T-helper 2 cell treated with Interferon-gamma antibody and Interleukin-4, amounts not matched to agents 5 μg/mL and 100 μg/mL, for 36 hours (primary cell): ENCODE measurements around the gene SAP130.

Source experiments
- DNase-seq: peaks from one replicate; pipeline ENCODE4 v3.0.0; 2021; ENCODE audit warnings: low spot score
- H3K27ac Mint-ChIP-seq: one replicate; pipeline ENCODE4 v1.8.0; 2021; ENCODE audit warnings: mild to moderate bottlenecking, mixed read lengths
- H3K27me3 Mint-ChIP-seq: one replicate; pipeline ENCODE4 v1.8.0; 2021; ENCODE audit warnings: low read depth, mixed read lengths
- H3K36me3 Mint-ChIP-seq: one replicate; pipeline ENCODE4 v1.8.0; 2021; ENCODE audit warnings: low read depth, mixed read lengths
- H3K4me1 Mint-ChIP-seq: one replicate; pipeline ENCODE4 v1.8.0; 2021; ENCODE audit warnings: low read depth, mixed read lengths
- H3K4me3 Mint-ChIP-seq: one replicate; pipeline ENCODE4 v1.8.0; 2022; ENCODE audit warnings: mild to moderate bottlenecking, moderate library complexity, mixed read lengths
- H3K9me3 Mint-ChIP-seq: one replicate; pipeline ENCODE4 v1.8.0; 2021; ENCODE audit warnings: mixed read lengths

Gene SAP130

GRCh38 chr2:128027801-128028667, at the start of gene SAP130:
SAP130 (minus strand) TSS chr2:128028059; CDS start chr2:128026292, 1,767 bp downstream.
- H3K4me3 Mint-ChIP-seq: peak within 1 kb of the TSS; percentile 97
- peaks cover 22% of the 10 kb centered on the region for H3K4me1 Mint-ChIP-seq
- peak within 1 kb of the TSS; percentile 93 for H3K27ac Mint-ChIP-seq
- H3K9me3 Mint-ChIP-seq: peaks cover 12% of the 10 kb centered on the region
- H3K27me3 Mint-ChIP-seq: peaks cover 10% of the 10 kb centered on the region
- DNase-seq: peak; percentile 98
- H3K36me3 Mint-ChIP-seq: peaks cover 4% of the 10 kb centered on the region

DNA sequence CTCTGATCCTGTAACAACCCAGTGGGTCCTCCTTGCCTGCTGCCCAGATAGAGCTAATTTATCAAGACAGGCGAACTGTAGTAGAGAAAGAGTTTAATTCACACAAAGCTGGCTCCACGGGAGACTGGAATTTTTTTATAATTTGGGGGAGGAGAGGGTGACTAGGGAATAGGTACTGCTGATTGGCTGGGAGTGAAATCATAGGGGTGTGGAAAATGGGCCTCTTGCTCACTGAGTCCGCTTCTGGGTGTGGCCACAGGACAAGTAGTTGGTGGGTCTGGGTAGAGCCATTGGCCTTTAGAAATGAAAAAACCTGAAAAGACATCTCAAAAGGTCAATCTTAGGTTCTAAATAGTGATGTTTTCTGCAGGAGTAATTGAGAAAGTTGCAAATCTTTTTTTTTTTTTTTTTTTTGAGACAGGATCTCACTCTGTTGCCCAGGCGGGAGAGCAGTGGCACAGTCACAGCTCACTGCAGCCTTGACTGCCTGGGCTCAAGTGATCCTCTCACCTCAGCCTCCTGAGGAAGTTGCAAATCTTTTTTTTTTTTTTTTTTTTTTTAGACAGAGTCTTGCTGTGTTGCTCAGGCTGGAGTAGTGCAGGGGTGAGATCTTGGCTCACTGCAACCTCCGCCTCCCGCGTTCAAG, 48.7 kb upstream of the SAP130 start:
- DNase-seq: no peak
- Mint-ChIP-seq H3K27me3 (peaks cover 3% of the 10 kb centered on the region), H3K27ac (no peak overlapping the region), H3K9me3 (no peaks in the 10 kb centered on the region), H3K4me1 (peaks cover 2% of the 10 kb centered on the region), H3K4me3 (no peak overlapping the region), H3K36me3 (no peaks in the 10 kb centered on the region)

- H3K36me3 Mint-ChIP-seq: no peaks in the 10 kb centered on the region
- no peak overlapping the region for H3K4me3 Mint-ChIP-seq
- H3K4me1 Mint-ChIP-seq: peaks cover 2% of the 10 kb centered on the region
- DNase-seq: no peak
- no peaks in the 10 kb centered on the region for H3K9me3 Mint-ChIP-seq
- H3K27ac Mint-ChIP-seq: no peak overlapping the region
- peaks cover 2% of the 10 kb centered on the region for H3K27me3 Mint-ChIP-seq
These were observed 45.4 kb upstream of the SAP130 start for GRCh38 chr2:128073278-128073677.

GRCh38 chr2:128069769-128070168, 41.9 kb upstream of the SAP130 start:
- Mint-ChIP-seq H3K27ac (no peak overlapping the region), H3K9me3 (no peaks in the 10 kb centered on the region)
- DNase-seq: no peak

DNA sequence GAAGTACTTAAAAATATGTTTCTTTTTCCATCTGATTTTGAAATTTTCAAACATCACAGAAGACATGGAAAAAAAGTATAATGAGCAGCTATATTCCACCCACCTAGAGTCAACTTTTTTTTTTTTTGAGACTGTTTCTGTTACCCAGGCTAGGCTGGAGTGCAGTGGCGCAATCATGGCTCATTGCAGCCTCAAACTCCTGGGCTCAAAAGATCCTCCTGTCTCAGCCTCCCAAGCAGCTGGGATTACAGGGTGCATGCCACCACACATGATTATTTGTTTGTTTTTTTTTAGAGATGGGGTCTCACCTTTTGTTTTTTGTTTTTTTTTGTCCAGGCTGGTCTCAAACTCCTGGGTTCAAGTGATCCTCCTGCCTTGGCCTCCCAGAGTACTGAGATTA, 36.5 kb upstream of the SAP130 start:
- no peak for DNase-seq
- Mint-ChIP-seq H3K4me1 (no peaks in the 10 kb centered on the region), H3K4me3 (no peak overlapping the region), H3K27me3 (no peaks in the 10 kb centered on the region), H3K27ac (no peak overlapping the region), H3K36me3 (no peaks in the 10 kb centered on the region), H3K9me3 (no peaks in the 10 kb centered on the region)

More at GRCh38 chr2:128069769-128070168, 41.9 kb upstream of the SAP130 start:
- Mint-ChIP-seq H3K27me3 (peaks cover 2% of the 10 kb centered on the region), H3K36me3 (no peaks in the 10 kb centered on the region), H3K4me3 (no peak overlapping the region), H3K4me1 (no peaks in the 10 kb centered on the region)

GRCh38 chr2:128062571-128062970, 34.7 kb upstream of the SAP130 start:
- Mint-ChIP-seq H3K4me3 (no peak overlapping the region), H3K9me3 (no peaks in the 10 kb centered on the region)
- DNase-seq: no peak

GRCh38 chr2:128058114-128058513, 30.3 kb upstream of the SAP130 start:
- no peak overlapping the region for H3K4me3 Mint-ChIP-seq
- no peaks in the 10 kb centered on the region for H3K27me3 Mint-ChIP-seq
- H3K36me3 Mint-ChIP-seq: no peaks in the 10 kb centered on the region
- no peaks in the 10 kb centered on the region for H3K4me1 Mint-ChIP-seq
- H3K27ac Mint-ChIP-seq: no peak overlapping the region
- no peak for DNase-seq
- H3K9me3 Mint-ChIP-seq: no peaks in the 10 kb centered on the region

More at GRCh38 chr2:128062571-128062970, 34.7 kb upstream of the SAP130 start:
- Mint-ChIP-seq H3K36me3 (no peaks in the 10 kb centered on the region), H3K27ac (no peak overlapping the region), H3K4me1 (no peaks in the 10 kb centered on the region), H3K27me3 (no peaks in the 10 kb centered on the region)

DNA sequence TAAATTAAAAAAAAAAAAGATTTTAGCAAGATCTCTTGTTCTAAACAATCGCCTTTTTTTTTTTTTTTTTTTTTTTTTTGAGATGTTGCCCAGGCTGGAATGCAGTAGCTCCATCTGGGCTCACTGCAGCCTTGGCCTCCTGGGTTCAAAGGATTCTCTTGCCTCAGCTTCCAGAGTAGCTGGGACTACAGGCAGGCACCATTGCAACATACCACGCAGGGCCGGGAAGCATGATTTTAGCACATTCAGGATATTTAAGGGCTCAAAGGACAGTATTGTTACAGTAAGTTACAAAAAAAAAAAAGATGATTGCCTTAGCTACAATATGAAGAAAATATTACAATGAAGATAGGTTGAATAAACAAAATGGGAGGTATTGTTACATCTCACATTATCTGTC, 29.5 kb upstream of the SAP130 start:
- Mint-ChIP-seq H3K4me3 (no peak overlapping the region), H3K9me3 (no peaks in the 10 kb centered on the region), H3K27me3 (peaks cover 2% of the 10 kb centered on the region)

GRCh38 chr2:128054104-128054885, 26.4 kb upstream of the SAP130 start:
- H3K27ac Mint-ChIP-seq: no peak overlapping the region
- H3K27me3 Mint-ChIP-seq: peaks cover 20% of the 10 kb centered on the region
- H3K4me1 Mint-ChIP-seq: no peaks in the 10 kb centered on the region
- no peak for DNase-seq
- H3K9me3 Mint-ChIP-seq: peaks cover 10% of the 10 kb centered on the region
- no peak overlapping the region for H3K4me3 Mint-ChIP-seq
- H3K36me3 Mint-ChIP-seq: no peaks in the 10 kb centered on the region

More for the DNA sequence above, 29.5 kb upstream of the SAP130 start:
- Mint-ChIP-seq H3K4me1 (no peaks in the 10 kb centered on the region), H3K27ac (no peak overlapping the region), H3K36me3 (no peaks in the 10 kb centered on the region)
- no peak for DNase-seq

GRCh38 chr2:128053331-128053730, 25.5 kb upstream of the SAP130 start:
- H3K4me1 Mint-ChIP-seq: no peaks in the 10 kb centered on the region
- H3K4me3 Mint-ChIP-seq: no peak overlapping the region
- peaks cover 23% of the 10 kb centered on the region for H3K27me3 Mint-ChIP-seq
- no peaks in the 10 kb centered on the region for H3K36me3 Mint-ChIP-seq
- no peak for DNase-seq
- no peak overlapping the region for H3K27ac Mint-ChIP-seq
- H3K9me3 Mint-ChIP-seq: peaks cover 13% of the 10 kb centered on the region

GRCh38 chr2:128043041-128043440, 15.2 kb upstream of the SAP130 start:
- Mint-ChIP-seq H3K36me3 (no peaks in the 10 kb centered on the region), H3K4me1 (no peaks in the 10 kb centered on the region), H3K27ac (no peak overlapping the region), H3K9me3 (peaks cover 26% of the 10 kb centered on the region), H3K4me3 (no peak overlapping the region), H3K27me3 (peaks cover 5% of the 10 kb centered on the region)
- DNase-seq: no peak

- Mint-ChIP-seq H3K4me1 (no peaks in the 10 kb centered on the region), H3K27me3 (peaks cover 2% of the 10 kb centered on the region), H3K9me3 (peaks cover 35% of the 10 kb centered on the region), H3K36me3 (peaks cover 3% of the 10 kb centered on the region), H3K27ac (no peak overlapping the region), H3K4me3 (no peak overlapping the region)
- no peak for DNase-seq
These were observed 13.7 kb upstream of the SAP130 start for GRCh38 chr2:128041561-128041960.

DNA sequence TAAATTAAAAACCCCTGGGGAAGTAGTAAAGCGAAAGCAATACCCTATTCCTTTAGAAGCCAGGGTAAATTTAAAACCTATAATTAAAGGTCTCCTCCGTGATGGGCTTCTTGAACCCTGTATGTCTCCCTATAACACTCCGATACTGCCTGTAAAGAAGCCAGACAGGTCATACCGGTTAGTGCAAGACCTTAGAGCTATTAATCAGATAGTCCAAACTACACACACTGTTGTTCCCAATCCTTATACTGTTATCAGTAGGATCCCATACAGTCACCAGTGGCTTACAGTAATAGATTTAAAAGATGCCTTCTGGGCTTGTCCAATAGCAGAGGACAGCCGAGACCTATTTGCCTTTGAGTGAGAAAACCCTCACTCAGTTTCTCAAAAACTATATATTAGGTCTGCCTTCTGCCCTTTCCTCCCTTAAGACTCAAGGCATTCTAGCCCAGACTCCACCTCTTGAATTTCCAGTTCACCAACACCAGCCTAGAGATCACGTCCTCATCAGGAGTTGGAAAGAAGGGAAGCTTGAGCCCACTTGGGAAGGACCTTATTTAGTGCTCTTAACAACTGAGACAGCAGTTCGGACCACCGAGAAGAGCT, 12.4 kb upstream of the SAP130 start:
- Mint-ChIP-seq H3K4me3 (no peak overlapping the region), H3K36me3 (peaks cover 6% of the 10 kb centered on the region), H3K9me3 (peaks cover 37% of the 10 kb centered on the region), H3K27ac (no peak overlapping the region), H3K27me3 (peaks cover 2% of the 10 kb centered on the region), H3K4me1 (no peaks in the 10 kb centered on the region)
- DNase-seq: no peak
